HEK293 (cell line): Measurements from ENCODE around the gene DRAP1.
A peak's percentile ranks its signal among the peaks of the same experiment; 100 is the strongest.

Source experiments
- GLIS2 ChIP-seq: fragments of 450-650 bp; formaldehyde crosslinking; IDR thresholded peaks from 2 replicates; pipeline ENCODE4 v1.5.1; 2016; ENCODE audit warnings: missing biosample characterization, missing genetic modification characterization
- IKZF3 ChIP-seq: fragments of 450-650 bp; IDR thresholded peaks from 2 replicates; pipeline ENCODE4 v1.5.0; 2018; ENCODE audit warnings: missing biosample characterization, mild to moderate bottlenecking, missing genetic modification characterization, moderate library complexity
- KLF1 ChIP-seq: fragments of 450-650 bp; formaldehyde crosslinking; IDR thresholded peaks from 2 replicates; pipeline ENCODE4 v1.5.1; 2016; ENCODE audit warnings: missing biosample characterization, missing genetic modification characterization
- MZF1 ChIP-seq: fragments of 450-650 bp; formaldehyde crosslinking; IDR thresholded peaks from 2 replicates; pipeline ENCODE4 v1.5.1; 2017; ENCODE audit warnings: missing biosample characterization, missing genetic modification characterization, borderline replicate concordance
- OSR2 ChIP-seq: fragments of 450-650 bp; formaldehyde crosslinking; IDR thresholded peaks from 2 replicates; pipeline ENCODE4 v1.5.1; 2016; ENCODE audit warnings: missing biosample characterization, missing genetic modification characterization
- YY1 ChIP-seq: fragments of 450-650 bp; formaldehyde crosslinking; IDR thresholded peaks from 2 replicates; pipeline ENCODE4 v1.5.1; 2018; ENCODE audit warnings: missing biosample characterization, missing genetic modification characterization
- ZBTB20 ChIP-seq: fragments of 450-650 bp; formaldehyde crosslinking; IDR thresholded peaks from 2 replicates; pipeline ENCODE4 v1.5.1; 2016; ENCODE audit warnings: missing biosample characterization, missing genetic modification characterization
- ZNF184 ChIP-seq: fragments of 450-650 bp; IDR thresholded peaks from 2 replicates; pipeline ENCODE4 v1.5.1; 2018; ENCODE audit warnings: missing biosample characterization, mild to moderate bottlenecking, missing genetic modification characterization
- ZNF223 ChIP-seq: fragments of 450-650 bp; formaldehyde crosslinking; IDR thresholded peaks from 2 replicates; pipeline ENCODE4 v1.5.1; 2016; ENCODE audit warnings: missing biosample characterization, missing genetic modification characterization
- ZNF302 ChIP-seq: fragments of 450-650 bp; formaldehyde crosslinking; IDR thresholded peaks from 2 replicates; pipeline ENCODE4 v1.5.1; 2016; ENCODE audit warnings: missing biosample characterization, missing genetic modification characterization, low read depth
- ZNF311 ChIP-seq: fragments of 450-650 bp; formaldehyde crosslinking; IDR thresholded peaks from 2 replicates; pipeline ENCODE4 v1.5.1; 2017; ENCODE audit warnings: missing biosample characterization, missing genetic modification characterization, borderline replicate concordance
- ZNF48 ChIP-seq: fragments of 450-650 bp; formaldehyde crosslinking; IDR thresholded peaks from 2 replicates; pipeline ENCODE4 v1.5.1; 2016; ENCODE audit warnings: missing biosample characterization, missing genetic modification characterization
- ZNF521 ChIP-seq: fragments of 450-650 bp; formaldehyde crosslinking; IDR thresholded peaks from 2 replicates; pipeline ENCODE4 v1.5.1; 2017; ENCODE audit warnings: missing biosample characterization, mild to moderate bottlenecking, missing genetic modification characterization
- ZNF596 ChIP-seq: fragments of 450-650 bp; IDR thresholded peaks from 2 replicates; pipeline ENCODE4 v1.5.0; 2018; ENCODE audit warnings: missing biosample characterization, mild to moderate bottlenecking, missing genetic modification characterization, moderate library complexity
- ZNF624 ChIP-seq: fragments of 450-650 bp; formaldehyde crosslinking; IDR thresholded peaks from 2 replicates; pipeline ENCODE4 v1.5.1; 2017; ENCODE audit warnings: missing biosample characterization, missing genetic modification characterization
- ZNF747 ChIP-seq: fragments of 450-650 bp; formaldehyde crosslinking; IDR thresholded peaks from 2 replicates; pipeline ENCODE4 v1.5.1; 2016; ENCODE audit warnings: missing biosample characterization, missing genetic modification characterization
- ZNF837 ChIP-seq: fragments of 450-650 bp; formaldehyde crosslinking; IDR thresholded peaks from 2 replicates; pipeline ENCODE4 v1.5.1; 2016; ENCODE audit warnings: missing biosample characterization, missing genetic modification characterization
- TF ChIP-seq, protein P1 (sequence below): fragments of 450-650 bp; formaldehyde crosslinking; IDR thresholded peaks from 2 replicates; pipeline ENCODE4 v1.5.1; 2016; ENCODE audit warnings: missing biosample characterization, missing genetic modification characterization, borderline replicate concordance
- TF ChIP-seq, protein P2 (sequence below): fragments of 450-650 bp; formaldehyde crosslinking; IDR thresholded peaks from 2 replicates; pipeline ENCODE4 v1.5.1; 2016; ENCODE audit warnings: missing biosample characterization, missing genetic modification characterization
- TF ChIP-seq, protein P3 (sequence below): fragments of 450-650 bp; formaldehyde crosslinking; optimal IDR thresholded peaks from 2 replicates; pipeline ENCODE3; 2016; ENCODE audit warnings: missing biosample characterization, mild to moderate bottlenecking, missing genetic modification characterization
- TF ChIP-seq, protein P4 (sequence below): fragments of 450-650 bp; formaldehyde crosslinking; IDR thresholded peaks from 2 replicates; pipeline ENCODE4 v1.5.1; 2016; ENCODE audit warnings: missing biosample characterization, missing genetic modification characterization, borderline replicate concordance
- TF ChIP-seq, protein P5 (sequence below): fragments of 450-650 bp; formaldehyde crosslinking; IDR thresholded peaks from 2 replicates; pipeline ENCODE4 v1.5.1; 2016; ENCODE audit warnings: missing biosample characterization, missing genetic modification characterization
- TF ChIP-seq, protein P6 (sequence below): fragments of 450-650 bp; formaldehyde crosslinking; IDR thresholded peaks from 2 replicates; pipeline ENCODE4 v1.5.1; 2017; ENCODE audit warnings: missing biosample characterization, missing genetic modification characterization
- TF ChIP-seq, protein P7 (sequence below): fragments of 450-650 bp; formaldehyde crosslinking; IDR thresholded peaks from 2 replicates; pipeline ENCODE4 v1.5.1; 2017; ENCODE audit warnings: missing biosample characterization, mild to moderate bottlenecking, missing genetic modification characterization, moderate library complexity

DRAP1 gene

DNA sequence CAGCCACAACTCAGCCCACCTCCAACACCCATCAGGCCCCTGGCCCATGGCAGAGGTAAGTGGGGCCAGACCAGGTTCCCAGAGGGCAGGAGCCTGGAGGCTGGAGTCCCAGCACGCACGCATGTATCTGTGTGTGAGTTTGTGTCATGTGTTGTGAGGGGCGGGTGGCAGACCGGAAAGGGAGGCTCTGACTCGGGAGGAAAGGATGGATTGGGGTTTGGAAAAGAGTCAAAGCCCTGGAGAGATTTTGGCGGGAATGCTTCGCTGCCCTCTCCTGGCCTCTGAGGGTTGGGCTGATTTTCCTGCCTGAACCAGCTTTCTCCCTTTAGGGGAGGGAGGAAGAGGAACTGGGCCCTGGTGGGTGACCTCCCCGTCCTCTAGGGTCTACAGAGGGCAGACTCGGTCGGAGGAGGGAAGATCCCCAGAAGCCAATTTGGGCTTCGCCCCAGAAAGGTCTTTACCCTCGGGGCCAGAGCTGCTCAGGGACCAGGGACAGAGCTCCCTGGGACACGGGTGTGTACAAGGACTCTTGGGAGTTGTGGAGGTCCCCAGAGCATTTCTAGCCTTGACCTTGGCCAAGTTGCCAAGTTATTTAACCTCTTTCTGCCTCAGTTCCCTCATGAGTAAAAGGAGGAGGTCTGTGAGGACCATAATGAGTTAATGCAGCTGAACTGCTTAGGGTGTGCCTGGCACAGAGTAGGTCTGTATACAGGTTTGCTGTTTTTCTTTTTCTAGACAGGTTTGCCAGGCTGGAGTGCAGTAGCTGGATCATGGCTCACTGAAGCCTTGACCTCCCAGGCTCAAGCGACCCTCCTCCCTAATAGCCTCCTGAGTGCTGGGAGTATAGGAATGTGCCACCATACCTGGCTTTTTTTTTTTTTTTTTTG lies 7.3 kb upstream of the DRAP1 start (continued):
- no peak for TF ChIP-seq OSR2 (tag by site-specific recombination)
- TF ChIP-seq GLIS2 (tag by site-specific recombination), result 0 out of 2 replicates have a peak, but pooled peaks have one; percentile 27
- no peak for TF ChIP-seq MZF1
- no peak for TF ChIP-seq ZNF624 (tag by site-specific recombination)
- TF ChIP-seq, protein P1, sequence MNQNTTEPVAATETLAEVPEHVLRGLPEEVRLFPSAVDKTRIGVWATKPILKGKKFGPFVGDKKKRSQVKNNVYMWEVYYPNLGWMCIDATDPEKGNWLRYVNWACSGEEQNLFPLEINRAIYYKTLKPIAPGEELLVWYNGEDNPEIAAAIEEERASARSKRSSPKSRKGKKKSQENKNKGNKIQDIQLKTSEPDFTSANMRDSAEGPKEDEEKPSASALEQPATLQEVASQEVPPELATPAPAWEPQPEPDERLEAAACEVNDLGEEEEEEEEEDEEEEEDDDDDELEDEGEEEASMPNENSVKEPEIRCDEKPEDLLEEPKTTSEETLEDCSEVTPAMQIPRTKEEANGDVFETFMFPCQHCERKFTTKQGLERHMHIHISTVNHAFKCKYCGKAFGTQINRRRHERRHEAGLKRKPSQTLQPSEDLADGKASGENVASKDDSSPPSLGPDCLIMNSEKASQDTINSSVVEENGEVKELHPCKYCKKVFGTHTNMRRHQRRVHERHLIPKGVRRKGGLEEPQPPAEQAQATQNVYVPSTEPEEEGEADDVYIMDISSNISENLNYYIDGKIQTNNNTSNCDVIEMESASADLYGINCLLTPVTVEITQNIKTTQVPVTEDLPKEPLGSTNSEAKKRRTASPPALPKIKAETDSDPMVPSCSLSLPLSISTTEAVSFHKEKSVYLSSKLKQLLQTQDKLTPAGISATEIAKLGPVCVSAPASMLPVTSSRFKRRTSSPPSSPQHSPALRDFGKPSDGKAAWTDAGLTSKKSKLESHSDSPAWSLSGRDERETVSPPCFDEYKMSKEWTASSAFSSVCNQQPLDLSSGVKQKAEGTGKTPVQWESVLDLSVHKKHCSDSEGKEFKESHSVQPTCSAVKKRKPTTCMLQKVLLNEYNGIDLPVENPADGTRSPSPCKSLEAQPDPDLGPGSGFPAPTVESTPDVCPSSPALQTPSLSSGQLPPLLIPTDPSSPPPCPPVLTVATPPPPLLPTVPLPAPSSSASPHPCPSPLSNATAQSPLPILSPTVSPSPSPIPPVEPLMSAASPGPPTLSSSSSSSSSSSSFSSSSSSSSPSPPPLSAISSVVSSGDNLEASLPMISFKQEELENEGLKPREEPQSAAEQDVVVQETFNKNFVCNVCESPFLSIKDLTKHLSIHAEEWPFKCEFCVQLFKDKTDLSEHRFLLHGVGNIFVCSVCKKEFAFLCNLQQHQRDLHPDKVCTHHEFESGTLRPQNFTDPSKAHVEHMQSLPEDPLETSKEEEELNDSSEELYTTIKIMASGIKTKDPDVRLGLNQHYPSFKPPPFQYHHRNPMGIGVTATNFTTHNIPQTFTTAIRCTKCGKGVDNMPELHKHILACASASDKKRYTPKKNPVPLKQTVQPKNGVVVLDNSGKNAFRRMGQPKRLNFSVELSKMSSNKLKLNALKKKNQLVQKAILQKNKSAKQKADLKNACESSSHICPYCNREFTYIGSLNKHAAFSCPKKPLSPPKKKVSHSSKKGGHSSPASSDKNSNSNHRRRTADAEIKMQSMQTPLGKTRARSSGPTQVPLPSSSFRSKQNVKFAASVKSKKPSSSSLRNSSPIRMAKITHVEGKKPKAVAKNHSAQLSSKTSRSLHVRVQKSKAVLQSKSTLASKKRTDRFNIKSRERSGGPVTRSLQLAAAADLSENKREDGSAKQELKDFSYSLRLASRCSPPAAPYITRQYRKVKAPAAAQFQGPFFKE (tag by site-specific recombination), result no peak
- TF ChIP-seq YY1 (tag by site-specific recombination), result no peak
- TF ChIP-seq, protein P2, sequence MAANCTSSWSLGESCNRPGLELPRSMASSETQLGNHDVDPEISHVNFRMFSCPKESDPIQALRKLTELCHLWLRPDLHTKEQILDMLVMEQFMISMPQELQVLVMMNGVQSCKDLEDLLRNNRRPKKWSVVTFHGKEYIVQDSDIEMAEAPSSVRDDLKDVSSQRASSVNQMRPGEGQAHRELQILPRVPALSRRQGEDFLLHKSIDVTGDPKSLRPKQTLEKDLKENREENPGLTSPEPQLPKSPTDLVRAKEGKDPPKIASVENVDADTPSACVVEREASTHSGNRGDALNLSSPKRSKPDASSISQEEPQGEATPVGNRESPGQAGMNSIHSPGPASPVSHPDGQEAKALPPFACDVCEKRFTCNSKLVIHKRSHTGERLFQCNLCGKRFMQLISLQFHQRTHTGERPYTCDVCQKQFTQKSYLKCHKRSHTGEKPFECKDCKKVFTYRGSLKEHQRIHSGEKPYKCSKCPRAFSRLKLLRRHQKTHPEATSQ (tag by site-specific recombination), result no peak
- TF ChIP-seq ZNF311 (tag by site-specific recombination), result no peak
- TF ChIP-seq, protein P3, sequence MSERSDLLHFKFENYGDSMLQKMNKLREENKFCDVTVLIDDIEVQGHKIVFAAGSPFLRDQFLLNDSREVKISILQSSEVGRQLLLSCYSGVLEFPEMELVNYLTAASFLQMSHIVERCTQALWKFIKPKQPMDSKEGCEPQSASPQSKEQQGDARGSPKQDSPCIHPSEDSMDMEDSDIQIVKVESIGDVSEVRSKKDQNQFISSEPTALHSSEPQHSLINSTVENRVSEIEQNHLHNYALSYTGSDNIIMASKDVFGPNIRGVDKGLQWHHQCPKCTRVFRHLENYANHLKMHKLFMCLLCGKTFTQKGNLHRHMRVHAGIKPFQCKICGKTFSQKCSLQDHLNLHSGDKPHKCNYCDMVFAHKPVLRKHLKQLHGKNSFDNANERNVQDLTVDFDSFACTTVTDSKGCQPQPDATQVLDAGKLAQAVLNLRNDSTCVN (tag by site-specific recombination), result no peak
- TF ChIP-seq ZNF184, result no peak
- TF ChIP-seq IKZF3 (tag by site-specific recombination), result peak; percentile 64
- TF ChIP-seq ZNF302, result no peak
- TF ChIP-seq, protein P4, sequence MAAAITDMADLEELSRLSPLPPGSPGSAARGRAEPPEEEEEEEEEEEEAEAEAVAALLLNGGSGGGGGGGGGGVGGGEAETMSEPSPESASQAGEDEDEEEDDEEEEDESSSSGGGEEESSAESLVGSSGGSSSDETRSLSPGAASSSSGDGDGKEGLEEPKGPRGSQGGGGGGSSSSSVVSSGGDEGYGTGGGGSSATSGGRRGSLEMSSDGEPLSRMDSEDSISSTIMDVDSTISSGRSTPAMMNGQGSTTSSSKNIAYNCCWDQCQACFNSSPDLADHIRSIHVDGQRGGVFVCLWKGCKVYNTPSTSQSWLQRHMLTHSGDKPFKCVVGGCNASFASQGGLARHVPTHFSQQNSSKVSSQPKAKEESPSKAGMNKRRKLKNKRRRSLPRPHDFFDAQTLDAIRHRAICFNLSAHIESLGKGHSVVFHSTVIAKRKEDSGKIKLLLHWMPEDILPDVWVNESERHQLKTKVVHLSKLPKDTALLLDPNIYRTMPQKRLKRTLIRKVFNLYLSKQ (tag by site-specific recombination), result no peak
- TF ChIP-seq, protein P5, sequence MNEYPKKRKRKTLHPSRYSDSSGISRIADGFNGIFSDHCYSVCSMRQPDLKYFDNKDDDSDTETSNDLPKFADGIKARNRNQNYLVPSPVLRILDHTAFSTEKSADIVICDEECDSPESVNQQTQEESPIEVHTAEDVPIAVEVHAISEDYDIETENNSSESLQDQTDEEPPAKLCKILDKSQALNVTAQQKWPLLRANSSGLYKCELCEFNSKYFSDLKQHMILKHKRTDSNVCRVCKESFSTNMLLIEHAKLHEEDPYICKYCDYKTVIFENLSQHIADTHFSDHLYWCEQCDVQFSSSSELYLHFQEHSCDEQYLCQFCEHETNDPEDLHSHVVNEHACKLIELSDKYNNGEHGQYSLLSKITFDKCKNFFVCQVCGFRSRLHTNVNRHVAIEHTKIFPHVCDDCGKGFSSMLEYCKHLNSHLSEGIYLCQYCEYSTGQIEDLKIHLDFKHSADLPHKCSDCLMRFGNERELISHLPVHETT (tag by site-specific recombination), result no peak
- no peak for TF ChIP-seq ZNF837 (tag by site-specific recombination)
- TF ChIP-seq ZNF521 (tag by site-specific recombination), result no peak
- TF ChIP-seq ZNF223 (tag by site-specific recombination), result no peak
- TF ChIP-seq ZNF747, result no peak
- TF ChIP-seq ZNF596 (tag by site-specific recombination), result no peak
- TF ChIP-seq, protein P6, sequence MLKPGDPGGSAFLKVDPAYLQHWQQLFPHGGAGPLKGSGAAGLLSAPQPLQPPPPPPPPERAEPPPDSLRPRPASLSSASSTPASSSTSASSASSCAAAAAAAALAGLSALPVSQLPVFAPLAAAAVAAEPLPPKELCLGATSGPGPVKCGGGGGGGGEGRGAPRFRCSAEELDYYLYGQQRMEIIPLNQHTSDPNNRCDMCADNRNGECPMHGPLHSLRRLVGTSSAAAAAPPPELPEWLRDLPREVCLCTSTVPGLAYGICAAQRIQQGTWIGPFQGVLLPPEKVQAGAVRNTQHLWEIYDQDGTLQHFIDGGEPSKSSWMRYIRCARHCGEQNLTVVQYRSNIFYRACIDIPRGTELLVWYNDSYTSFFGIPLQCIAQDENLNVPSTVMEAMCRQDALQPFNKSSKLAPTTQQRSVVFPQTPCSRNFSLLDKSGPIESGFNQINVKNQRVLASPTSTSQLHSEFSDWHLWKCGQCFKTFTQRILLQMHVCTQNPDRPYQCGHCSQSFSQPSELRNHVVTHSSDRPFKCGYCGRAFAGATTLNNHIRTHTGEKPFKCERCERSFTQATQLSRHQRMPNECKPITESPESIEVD (tag by site-specific recombination), result no peak
- peak; percentile 51; the same call in 1 of the 2 replicates for TF ChIP-seq KLF1 (tag by site-specific recombination)
- TF ChIP-seq, protein P7, sequence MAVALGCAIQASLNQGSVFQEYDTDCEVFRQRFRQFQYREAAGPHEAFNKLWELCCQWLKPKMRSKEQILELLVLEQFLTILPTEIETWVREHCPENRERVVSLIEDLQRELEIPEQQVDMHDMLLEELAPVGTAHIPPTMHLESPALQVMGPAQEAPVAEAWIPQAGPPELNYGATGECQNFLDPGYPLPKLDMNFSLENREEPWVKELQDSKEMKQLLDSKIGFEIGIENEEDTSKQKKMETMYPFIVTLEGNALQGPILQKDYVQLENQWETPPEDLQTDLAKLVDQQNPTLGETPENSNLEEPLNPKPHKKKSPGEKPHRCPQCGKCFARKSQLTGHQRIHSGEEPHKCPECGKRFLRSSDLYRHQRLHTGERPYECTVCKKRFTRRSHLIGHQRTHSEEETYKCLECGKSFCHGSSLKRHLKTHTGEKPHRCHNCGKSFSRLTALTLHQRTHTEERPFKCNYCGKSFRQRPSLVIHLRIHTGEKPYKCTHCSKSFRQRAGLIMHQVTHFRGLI, result peak; percentile 57
- TF ChIP-seq ZBTB20 (tag by site-specific recombination), result peak; percentile 13; the same call in 1 of the 2 replicates
- no peak for TF ChIP-seq ZNF48 (tag by site-specific recombination)
